ENCODE results near the gene TDRD15.
"Not testable (repeated sequence)": the region's sequence is repeated elsewhere in the genome, so short reads cannot be mapped to it uniquely, and the experiment has no call there.

Gene TDRD15

GRCh38 chr2:21148718-21149117 lies 24.9 kb downstream of the TDRD15 start:
- DNase-seq: no peak

- not testable (repeated sequence) for DNase-seq
Observed at GRCh38 chr2:21151234-21151633, 27.5 kb downstream of the TDRD15 start.

- no peak for DNase-seq
Observed at GRCh38 chr2:21155365-21156136, 31.8 kb downstream of the TDRD15 start.

- DNase-seq: no peak
Observed at GRCh38 chr2:21161122-21161521, 37.4 kb downstream of the TDRD15 start.

GRCh38 chr2:21161832-21162614 lies 38.3 kb downstream of the TDRD15 start:
- no peak for DNase-seq

- DNase-seq: no peak
Observed at GRCh38 chr2:21162615-21162878, 38.8 kb downstream of the TDRD15 start.

GRCh38 chr2:21163213-21163612 lies 39.4 kb downstream of the TDRD15 start:
- DNase-seq: no peak

- DNase-seq: peak; percentile 10
Observed at GRCh38 chr2:21165350-21165749, 41.6 kb downstream of the TDRD15 start.

GRCh38 chr2:21175895-21176646 lies 52.3 kb downstream of the TDRD15 start:
- DNase-seq: peak; percentile 68

- no peak for DNase-seq
Observed at GRCh38 chr2:21181957-21182356, 58.2 kb downstream of the TDRD15 start.

GRCh38 chr2:21183306-21183705 lies 59.5 kb downstream of the TDRD15 start:
- no peak for DNase-seq

- DNase-seq: no peak
Observed at GRCh38 chr2:21183726-21184125, 60.0 kb downstream of the TDRD15 start.

- DNase-seq: no peak
Observed at GRCh38 chr2:21191535-21191934, 67.8 kb downstream of the TDRD15 start.

All from eye (tissue), 1 donor.